GM18873 (cell line): ENCODE data around the gene ZNF774.
"Not testable (repeated sequence)": the region's sequence is repeated elsewhere in the genome, so short reads cannot be mapped to it uniquely, and the experiment has no call there.

Experiments used
- ATAC-seq: cut with Tn5 transposase; IDR thresholded peaks from one replicate; pipeline ENCODE4 v1.9.1; 2021; ENCODE audit warnings: mild to moderate bottlenecking, moderate library complexity, moderate number of reproducible peaks; ENCODE audit not compliant: unreplicated experiment, low FRiP score

Gene ZNF774

GRCh38 chr15:90344662-90345061 is 7.4 kb upstream of the ZNF774 start:
- ATAC-seq, result no peak

- no peak for ATAC-seq
Measured at GRCh38 chr15:90345857-90346256, 6.2 kb upstream of the ZNF774 start.

GRCh38 chr15:90347431-90348065 is 4.5 kb upstream of the ZNF774 start:
- not testable (repeated sequence) for ATAC-seq

GRCh38 chr15:90348456-90348855 is 3.6 kb upstream of the ZNF774 start:
- ATAC-seq, result no peak

- ATAC-seq, result no peak
Measured at GRCh38 chr15:90349072-90349471, 3.0 kb upstream of the ZNF774 start.

- ATAC-seq, result no peak
Measured at GRCh38 chr15:90349821-90350220, 2.3 kb upstream of the ZNF774 start.

- no peak for ATAC-seq
Measured at GRCh38 chr15:90351479-90352106, 491 bp upstream of the ZNF774 start.

GRCh38 chr15:90354986-90355385 is 2.9 kb downstream of the ZNF774 start:
- ATAC-seq, result no peak

- no peak for ATAC-seq
Measured at GRCh38 chr15:90358124-90359033, 6.3 kb downstream of the ZNF774 start.

GRCh38 chr15:90360746-90361145 is 8.7 kb downstream of the ZNF774 start:
- ATAC-seq, result no peak

GRCh38 chr15:90362936-90363212 is 10.8 kb downstream of the ZNF774 start:
- no peak for ATAC-seq

- ATAC-seq, result no peak
Measured at GRCh38 chr15:90364251-90364650, 12.2 kb downstream of the ZNF774 start.

GRCh38 chr15:90365414-90366055 is 13.5 kb downstream of the ZNF774 start:
- no peak for ATAC-seq

GRCh38 chr15:90367576-90367975 is 15.5 kb downstream of the ZNF774 start:
- ATAC-seq, result no peak

- no peak for ATAC-seq
Measured at GRCh38 chr15:90375071-90375470, 23.0 kb downstream of the ZNF774 start.

GRCh38 chr15:90376789-90377188 is 24.7 kb downstream of the ZNF774 start:
- ATAC-seq, result no peak

- no peak for ATAC-seq
Measured at GRCh38 chr15:90379263-90379662, 27.2 kb downstream of the ZNF774 start.

- no peak for ATAC-seq
Measured at GRCh38 chr15:90381515-90381914, 29.4 kb downstream of the ZNF774 start.

GRCh38 chr15:90382320-90382719 is 30.2 kb downstream of the ZNF774 start:
- no peak for ATAC-seq

GRCh38 chr15:90386221-90386620 is 34.1 kb downstream of the ZNF774 start:
- ATAC-seq, result no peak
